B cell (primary cell): ENCODE data around the gene UBA1. TPM values are rescaled to one million over a fixed set of nuclear protein-coding genes. Genes with fewer than 3 reads are reported as not detected.

Experiments used
- ATAC-seq: fragments of 200-7000 bp; cut with Tn5 transposase; one replicate; pipeline ENCODE4 v1.10.0; 2021; ENCODE audit warnings: low read depth, mild to moderate bottlenecking, moderate number of reproducible peaks, moderate library complexity
- CTCF ChIA-PET: fragments of 350-600 bp; sonication (Branson Sonifier 250); formaldehyde crosslinking; loops from one replicate; lab custom pipeline; 2021; ENCODE audit warnings: antibody characterized with exemption, inconsistent platforms; lab: Charles Lee
- POLR2A ChIA-PET: fragments of 350-600 bp; sonication (Branson Sonifier 250); formaldehyde crosslinking; loops from one replicate; lab custom pipeline; 2021; ENCODE audit warnings: antibody characterized with exemption; lab: Charles Lee
- DNase-seq: peaks from one replicate; pipeline ENCODE4 v3.0.0; 2013
- H2AFZ ChIP-seq: 2 replicates; pipeline ENCODE4 v1.6.1; 2012; ENCODE audit warnings: mild to moderate bottlenecking, low read depth, low read length; ENCODE audit not compliant: insufficient read depth, poor library complexity, severe bottlenecking
- H3K27ac ChIP-seq, 2 donors: 1 replicate in 1 of 2; 2 replicates in 1 of 2; pipeline ENCODE4 v1.5.1; 2012 to 2013; ENCODE audit warnings: low read length in 2 of 2, mild to moderate bottlenecking in 2 of 2, moderate library complexity in 1 of 2
- H3K27me3 ChIP-seq, 4 experiments: fragments of 200-600 bp in 1 of 4; sonication (generic) in 1 of 4; replicated peaks in 1 of 4; 1 replicate in 2 of 4; 2 replicates in 2 of 4; pipeline versions ENCODE4 v1.6.1 to v1.7.0; 2013 to 2016; ENCODE audit warnings: low read length in 3 of 4, mild to moderate bottlenecking in 2 of 4, mixed read lengths in 1 of 4, moderate library complexity in 1 of 4; ENCODE audit not compliant: insufficient read depth in 4 of 4, control insufficient read depth in 3 of 4; ENCODE audit errors: control extremely low read depth in 1 of 4
- H3K36me3 ChIP-seq, 2 experiments: replicated peaks in 1 of 2; 1 replicate in 1 of 2; 2 replicates in 1 of 2; pipeline versions ENCODE4 v1.6.1 to v1.7.1; 2013; ENCODE audit warnings: low read length in 1 of 2; ENCODE audit not compliant: insufficient read depth in 2 of 2, control insufficient read depth in 1 of 2; ENCODE audit errors: control extremely low read depth in 1 of 2, extremely low read depth in 1 of 2
- H3K4me1 ChIP-seq, 2 donors: fragments of 200-600 bp in 1 of 2; sonication (generic) in 1 of 2; 1 replicate in 1 of 2; 2 replicates in 1 of 2; pipeline versions ENCODE4 v1.5.1 to v1.6.1; 2013 to 2017; ENCODE audit warnings: low read length in 2 of 2; ENCODE audit not compliant: control insufficient read depth in 2 of 2, insufficient read depth in 2 of 2
- H3K4me2 ChIP-seq: replicated peaks from 2 replicates; pipeline ENCODE3; 2012; ENCODE audit warnings: mild to moderate bottlenecking, low read depth, low read length; ENCODE audit not compliant: poor library complexity, severe bottlenecking
- H3K4me3 ChIP-seq, 5 experiments: fragments of 200-600 bp in 1 of 5; sonication (generic) in 1 of 5; 1 replicate in 3 of 5; 2 replicates in 2 of 5; pipeline versions ENCODE4 v1.5.1 to v1.7.0; 2011 to 2016; ENCODE audit warnings: low read length in 4 of 5, mild to moderate bottlenecking in 4 of 5, low read depth in 2 of 5, control low read depth in 1 of 5, moderate library complexity in 1 of 5; ENCODE audit not compliant: insufficient read depth in 1 of 5; ENCODE audit errors: control extremely low read depth in 1 of 5, extremely low read depth in 1 of 5
- H3K79me2 ChIP-seq: fragments of 200-600 bp; sonication (generic); one replicate; pipeline ENCODE4 v1.6.0; 2016; ENCODE audit warnings: low read length; ENCODE audit not compliant: control insufficient read depth, insufficient read depth
- H3K9ac ChIP-seq: fragments of 200-600 bp; sonication (generic); 2 replicates; pipeline ENCODE4 v1.6.1; 2017; ENCODE audit warnings: mild to moderate bottlenecking, low read length, moderate library complexity
- H3K9me3 ChIP-seq, 3 donors: one replicate each; pipeline versions ENCODE4 v1.6.1 to v1.7.1; 2013; ENCODE audit warnings: low read length in 2 of 3; ENCODE audit not compliant: control insufficient read depth in 2 of 3, insufficient read depth in 1 of 3; ENCODE audit errors: control extremely low read depth in 1 of 3
- H4K20me1 ChIP-seq: 2 replicates; pipeline ENCODE4 v1.6.0; 2012; ENCODE audit warnings: mild to moderate bottlenecking, low read length; ENCODE audit not compliant: insufficient read depth, control insufficient read depth, poor library complexity, severe bottlenecking
- H3K27ac Mint-ChIP-seq: one replicate; pipeline ENCODE4 v1.8.0; 2021; ENCODE audit warnings: mixed read lengths
- H3K27me3 Mint-ChIP-seq: one replicate; pipeline ENCODE4 v1.8.0; 2021; ENCODE audit warnings: mixed read lengths
- H3K4me1 Mint-ChIP-seq: one replicate; pipeline ENCODE4 v1.8.0; 2021; ENCODE audit warnings: mixed read lengths
- H3K4me3 Mint-ChIP-seq: one replicate; pipeline ENCODE4 v1.8.0; 2021; ENCODE audit warnings: mixed read lengths
- H3K9me3 Mint-ChIP-seq: one replicate; pipeline ENCODE4 v1.8.0; 2022; ENCODE audit warnings: mixed read lengths; ENCODE audit not compliant: insufficient read depth
- CTCF ChIP-seq: fragments of 200-600 bp; IDR thresholded peaks from one replicate; pipeline ENCODE4 v1.8.0; 2022; ENCODE audit warnings: antibody characterized with exemption, mild to moderate bottlenecking
- EZH2 ChIP-seq: IDR thresholded peaks from 2 replicates; pipeline ENCODE4 v1.6.1; 2012; ENCODE audit warnings: borderline replicate concordance, low read depth, mild to moderate bottlenecking, moderate library complexity, low read length; ENCODE audit not compliant: insufficient read depth, poor library complexity, severe bottlenecking
- WGBS: methylation state at CpG from one replicate; pipeline ENCODE4 v1.1.5; 2013; ENCODE audit warnings: missing lambda C conversion rate; ENCODE audit not compliant: insufficient coverage; 5-methylcytosine and 5-hydroxymethylcytosine counted together
- intact Hi-C: fragments of 100-400 bp; cut with micrococcal nuclease; formaldehyde crosslinking; loops from one replicate; pipeline ENCODE4 v1.10.0; 2022
- polyA plus RNA-seq: library from polyadenylated mRNA; depleted of rRNA; stranded (reverse); fragments of >200 nt; gene quantifications from 2 replicates; pipeline ENCODE4 v1.2.3, GENCODE V29; 2012
- total RNA-seq, 2 donors: library from RNA; stranded (reverse); fragments of 120-200 nt in 1 of 2; gene quantifications; 1 replicate in 1 of 2; 2 replicates in 1 of 2; pipeline versions ENCODE4 v1.2.3 to v1.2.4, GENCODE V29; 2013 to 2022

The UBA1 gene
- total and polyA plus RNA-seq, 2 donors (not counting 1 experiment from before 2014, with no cell fraction given) = 166 to 211 TPM

GRCh38 chrX:47240619-47241018 is 47.0 kb downstream of the UBA1 start:
- intact Hi-C loops = no loop called here
- Histone ChIP-seq H3K27me3 (no peaks in the 10 kb centered on the region), H3K27ac (no peak overlapping the region), H3K9ac (no peak overlapping the region), H3K4me3 (no peak overlapping the region), H3K4me2 (no peak overlapping the region), H3K36me3 (peaks cover 0 to 38% of the 10 kb centered on the region in 2 experiments), H2AFZ (no peak overlapping the region), H3K79me2 (peaks cover 13% of the 10 kb centered on the region), H3K4me1 (no peaks in the 10 kb centered on the region), H4K20me1 (no peaks in the 10 kb centered on the region), H3K9me3 (no peaks in the 10 kb centered on the region)
- no peak overlapping the region for H3K4me3 Mint-ChIP-seq
- ChIA-PET CTCF (no interaction called here), POLR2A (no interaction called here)
- no CpG with 5 or more reads among the region's 7 CpGs for WGBS
- no peaks in the 10 kb centered on the region for H3K27me3 Mint-ChIP-seq
- no peak for DNase-seq
- TF ChIP-seq CTCF (no peak), EZH2 (no peak)
- no peaks in the 10 kb centered on the region for H3K9me3 Mint-ChIP-seq
- ATAC-seq = no peak
- peaks cover 9% of the 10 kb centered on the region for H3K4me1 Mint-ChIP-seq
- no peak overlapping the region for H3K27ac Mint-ChIP-seq

- Mint-ChIP-seq H3K9me3 (no peaks in the 10 kb centered on the region), H3K4me1 (peaks cover 2% of the 10 kb centered on the region), H3K27ac (no peak overlapping the region), H3K4me3 (no peak overlapping the region), H3K27me3 (no peaks in the 10 kb centered on the region)
- intact Hi-C loops = no loop called here
- no peaks in the 10 kb centered on the region for H3K27me3 ChIP-seq
- WGBS = 98% methylated on average over 15 of the region's 18 CpGs
- H3K36me3 ChIP-seq = peaks cover 0 to 43% of the 10 kb centered on the region in 2 experiments
- H3K4me1 ChIP-seq = no peaks in the 10 kb centered on the region
- no peak overlapping the region for H3K27ac ChIP-seq
- TF ChIP-seq CTCF (no peak), EZH2 (no peak)
- no peak overlapping the region for H3K9ac ChIP-seq
- no peaks in the 10 kb centered on the region for H3K9me3 ChIP-seq
- H3K79me2 ChIP-seq = peaks cover 13% of the 10 kb centered on the region
- no peak overlapping the region for H3K4me3 ChIP-seq
- ChIA-PET POLR2A (no interaction called here), CTCF (no interaction called here)
- H4K20me1 ChIP-seq = no peaks in the 10 kb centered on the region
- H3K4me2 ChIP-seq = no peak overlapping the region
- DNase-seq (peak; percentile 3), ATAC-seq (no peak)
- no peak overlapping the region for H2AFZ ChIP-seq
Observed at GRCh38 chrX:47241201-47242011, 47.8 kb downstream of the UBA1 start.
